SK-N-SH treated with all-trans-retinoic acid at 6 μM for 48 hours (cell line): ENCODE data around the gene TANC1.

ENCODE experiments used
- ISL1 ChIP-seq: fragments of 250-450 bp; sonication (Bioruptor Pico); IDR thresholded peaks from 2 replicates; pipeline ENCODE4 v2.1.2; 2022; ENCODE audit warnings: mild to moderate bottlenecking, moderate library complexity
- RARB ChIP-seq: fragments of 250-450 bp; sonication (Bioruptor Pico); IDR thresholded peaks from 2 replicates; pipeline ENCODE4 v1.8.0; 2021; ENCODE audit warnings: mild to moderate bottlenecking, moderate library complexity
- TCF4 ChIP-seq: fragments of 250-450 bp; sonication (Bioruptor Pico); IDR thresholded peaks from 2 replicates; pipeline ENCODE4 v1.8.0; 2021; ENCODE audit warnings: mild to moderate bottlenecking, moderate library complexity, borderline replicate concordance
- ZNF70 ChIP-seq: fragments of 450-650 bp; formaldehyde crosslinking; IDR thresholded peaks from 2 replicates; pipeline ENCODE4 v1.5.0; 2020; ENCODE audit warnings: mild to moderate bottlenecking, moderate library complexity
- TF ChIP-seq, protein P1 (sequence below): fragments of 250-450 bp; sonication (Bioruptor Pico); IDR thresholded peaks from 2 replicates; pipeline ENCODE4 v1.5.1; 2020; ENCODE audit warnings: low read depth, mild to moderate bottlenecking, moderate library complexity

DNA sequence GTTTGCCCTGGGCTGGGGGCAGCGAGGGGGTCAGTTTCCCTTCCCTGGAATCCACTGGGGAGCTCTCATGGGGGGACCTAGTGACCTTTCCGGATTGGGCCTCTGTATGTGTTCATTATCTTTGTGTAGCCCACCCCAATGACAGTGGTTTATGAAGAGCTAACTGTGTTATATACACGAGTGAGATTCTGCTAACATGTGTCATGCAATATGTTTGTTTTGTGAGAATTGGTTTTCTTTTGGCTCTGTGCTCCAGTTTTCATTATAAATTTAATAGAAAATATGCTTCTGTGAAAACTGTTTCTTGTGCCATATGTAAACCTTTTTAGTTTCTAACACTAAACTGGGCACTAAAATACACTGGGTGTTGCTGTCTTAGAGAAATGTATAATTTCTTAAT, 207.5 kb downstream of the TANC1 start:
- TF ChIP-seq, protein P1, sequence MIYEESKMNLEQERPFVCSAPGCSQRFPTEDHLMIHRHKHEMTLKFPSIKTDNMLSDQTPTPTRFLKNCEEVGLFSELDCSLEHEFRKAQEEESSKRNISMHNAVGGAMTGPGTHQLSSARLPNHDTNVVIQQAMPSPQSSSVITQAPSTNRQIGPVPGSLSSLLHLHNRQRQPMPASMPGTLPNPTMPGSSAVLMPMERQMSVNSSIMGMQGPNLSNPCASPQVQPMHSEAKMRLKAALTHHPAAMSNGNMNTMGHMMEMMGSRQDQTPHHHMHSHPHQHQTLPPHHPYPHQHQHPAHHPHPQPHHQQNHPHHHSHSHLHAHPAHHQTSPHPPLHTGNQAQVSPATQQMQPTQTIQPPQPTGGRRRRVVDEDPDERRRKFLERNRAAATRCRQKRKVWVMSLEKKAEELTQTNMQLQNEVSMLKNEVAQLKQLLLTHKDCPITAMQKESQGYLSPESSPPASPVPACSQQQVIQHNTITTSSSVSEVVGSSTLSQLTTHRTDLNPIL (CRISPR knock-in tag) = no peak
- no peak for TF ChIP-seq ZNF70 (CRISPR knock-in tag)
- no peak for TF ChIP-seq ISL1 (CRISPR knock-in tag)
- no peak for TF ChIP-seq RARB (CRISPR knock-in tag)
- no peak for TF ChIP-seq TCF4 (CRISPR knock-in tag)
